CD4-positive, alpha-beta T cell treated with Interleukin-12 subunit alpha and Interleukin-12 subunit beta, for 1 hour (primary cell): Measurements from ENCODE around the gene GGACT.

Source experiments
- DNase-seq: peaks from one replicate; pipeline ENCODE4 v3.0.0-alpha.2; 2020

Gene GGACT

GRCh38 chr13:100546713-100547405 lies 41.7 kb downstream of the GGACT start:
- no peak for DNase-seq

GRCh38 chr13:100545684-100546061 lies 42.9 kb downstream of the GGACT start:
- no peak for DNase-seq

- DNase-seq: no peak
Observed at GRCh38 chr13:100544866-100545683, 43.5 kb downstream of the GGACT start.

GRCh38 chr13:100543872-100544602 lies 44.6 kb downstream of the GGACT start:
- DNase-seq: no peak

GRCh38 chr13:100542826-100543156 lies 45.8 kb downstream of the GGACT start:
- peak; percentile 43 for DNase-seq

- no peak for DNase-seq
Observed at GRCh38 chr13:100541897-100542825, 46.4 kb downstream of the GGACT start.

- DNase-seq: no peak
Observed at GRCh38 chr13:100540621-100541020, 48.0 kb downstream of the GGACT start.

- no peak for DNase-seq
Observed at GRCh38 chr13:100537951-100538462, 50.6 kb downstream of the GGACT start.

GRCh38 chr13:100537486-100537885 lies 51.1 kb downstream of the GGACT start:
- DNase-seq: no peak

GRCh38 chr13:100536643-100537180 lies 51.9 kb downstream of the GGACT start:
- no peak for DNase-seq

GRCh38 chr13:100535426-100536135 lies 53.0 kb downstream of the GGACT start:
- DNase-seq: no peak

GRCh38 chr13:100534911-100535310 lies 53.7 kb downstream of the GGACT start:
- DNase-seq: no peak

- DNase-seq: no peak
Observed at GRCh38 chr13:100534147-100534843, 54.3 kb downstream of the GGACT start.

- no peak for DNase-seq
Observed at GRCh38 chr13:100533588-100534041, 55.0 kb downstream of the GGACT start.

- no peak for DNase-seq
Observed at GRCh38 chr13:100532836-100533435, 55.7 kb downstream of the GGACT start.

GRCh38 chr13:100532090-100532766 lies 56.4 kb downstream of the GGACT start:
- no peak for DNase-seq

GRCh38 chr13:100530671-100531213 lies 57.8 kb downstream of the GGACT start:
- DNase-seq: no peak

GRCh38 chr13:100529666-100530377 lies 58.8 kb downstream of the GGACT start:
- DNase-seq: no peak

GRCh38 chr13:100528820-100529219 lies 59.8 kb downstream of the GGACT start:
- no peak for DNase-seq
